HCT116 (cell line): ENCODE measurements around the gene CCR7. TPM values are rescaled to one million over a fixed set of nuclear protein-coding genes. Genes with fewer than 3 reads are reported as not detected.
A peak's percentile ranks its signal among the peaks of the same experiment; 100 is the strongest.

ENCODE experiments used
- ATAC-seq: fragments of 200-7000 bp; cut with Tn5 transposase; 2 replicates; pipeline ENCODE4 v1.9.1; 2020; ENCODE audit warnings: mild to moderate bottlenecking, moderate library complexity
- BruUV-seq: library from RNA; stranded (reverse); fragments of 400-500 nt; replicated peaks from 2 replicates; lab custom pipeline; 2021; lab: Mats Ljungman, UMichigan
- CTCF ChIA-PET: fragments of 300-600 bp; sonication (Branson Sonifier 250); formaldehyde crosslinking; loops from one replicate; lab custom pipeline; 2021; ENCODE audit warnings: antibody characterized with exemption; lab: Charles Lee
- POLR2A ChIA-PET: fragments of 300-600, 350-600 bp; sonication (Branson Sonifier 250); formaldehyde crosslinking; loops from one replicate; lab custom pipeline; 2021; ENCODE audit warnings: antibody characterized with exemption; lab: Charles Lee
- RAD21 ChIA-PET, 2 experiments: fragments of 300-600 bp; sonication (Branson Sonifier 250); formaldehyde crosslinking; loops; one replicate each; lab custom pipeline; 2023; ENCODE audit warnings: low total read pairs in 2 of 2; ENCODE audit not compliant: uncharacterized antibody in 2 of 2, unreplicated experiment in 2 of 2, low non-redundant PET in 1 of 2; lab: Charles Lee
- DNase-seq: peaks from one replicate; pipeline ENCODE4 v3.0.0-alpha.2; 2010; ENCODE audit warnings: low read depth, low spot score
- H2AFZ ChIP-seq: fragments of 200-600 bp; shearing (Covaris generic), sonication (generic); 2 replicates; pipeline ENCODE4 v1.6.1; 2017; ENCODE audit warnings: low read depth, mixed run types, mixed read lengths, antibody characterized with exemption, low read length; ENCODE audit not compliant: poor library complexity, severe bottlenecking
- H3K27ac ChIP-seq: 2 replicates; pipeline ENCODE4 v1.5.1; 2012; ENCODE audit warnings: low read depth, low read length
- H3K27me3 ChIP-seq: fragments of 200-600 bp; sonication (generic); 2 replicates; pipeline ENCODE4 v1.6.1; 2016; ENCODE audit warnings: mixed run types, low read length, mixed read lengths; ENCODE audit not compliant: insufficient read depth
- H3K36me3 ChIP-seq, 2 experiments: fragments of 200-500 bp in 1 of 2; fragments of 200-600 bp in 1 of 2; sonication (Bioruptor generic) in 1 of 2; sonication (generic) in 1 of 2; 2 replicates each; pipeline versions ENCODE4 v1.5.1 to v1.6.1; 2014 to 2016; ENCODE audit warnings: low read length in 2 of 2, inconsistent platforms in 1 of 2, mixed read lengths in 1 of 2, mixed run types in 1 of 2; ENCODE audit not compliant: insufficient read depth in 2 of 2, control insufficient read depth in 1 of 2
- H3K4me1 ChIP-seq, 2 experiments: fragments of 200-600 bp in 1 of 2; sonication (generic) in 1 of 2; 2 replicates each; pipeline versions ENCODE4 v1.5.1 to v1.6.1; 2012 to 2017; ENCODE audit warnings: low read length in 2 of 2, inconsistent platforms in 1 of 2, mild to moderate bottlenecking in 1 of 2, mixed read lengths in 1 of 2, mixed run types in 1 of 2, moderate library complexity in 1 of 2; ENCODE audit not compliant: insufficient read depth in 2 of 2, control insufficient read depth in 1 of 2
- H3K4me2 ChIP-seq: fragments of 200-600 bp; sonication (generic); 2 replicates; pipeline ENCODE4 v1.6.1; 2017; ENCODE audit warnings: mixed run types, low read length, mixed read lengths
- H3K4me3 ChIP-seq, 2 experiments: fragments of 200-600 bp in 1 of 2; sonication (generic) in 1 of 2; replicated peaks in 1 of 2; 2 replicates each; pipeline ENCODE4 v1.5.1; 2011 to 2016; ENCODE audit warnings: low read length in 2 of 2, control low read depth in 1 of 2, low read depth in 1 of 2, mild to moderate bottlenecking in 1 of 2, mixed read lengths in 1 of 2, mixed run types in 1 of 2
- H3K79me2 ChIP-seq: fragments of 200-600 bp; sonication (generic); 2 replicates; pipeline ENCODE4 v1.6.1; 2017; ENCODE audit warnings: mild to moderate bottlenecking, mixed run types, low read length, moderate library complexity, mixed read lengths; ENCODE audit not compliant: insufficient read depth
- H3K9ac ChIP-seq: fragments of 200-600 bp; sonication (generic); 2 replicates; pipeline ENCODE4 v1.6.1; 2016; ENCODE audit warnings: low read length, mixed read lengths
- H3K9me2 ChIP-seq: fragments of 200-600 bp; sonication (generic), shearing (Covaris generic); 2 replicates; pipeline ENCODE4 v1.6.1; 2017; ENCODE audit warnings: mixed run types, mild to moderate bottlenecking, moderate library complexity; ENCODE audit not compliant: insufficient read depth
- H3K9me3 ChIP-seq, 2 experiments: fragments of 200-500 bp in 1 of 2; fragments of 200-600 bp in 1 of 2; sonication (Bioruptor generic) in 1 of 2; sonication (generic) in 1 of 2; 2 replicates each; pipeline ENCODE4 v1.6.1; 2014 to 2017; ENCODE audit warnings: low read length in 2 of 2, mixed read lengths in 2 of 2, inconsistent platforms in 1 of 2, low read depth in 1 of 2, mild to moderate bottlenecking in 1 of 2, mixed run types in 1 of 2, moderate library complexity in 1 of 2; ENCODE audit not compliant: control insufficient read depth in 1 of 2, insufficient read depth in 1 of 2
- H4K20me1 ChIP-seq: fragments of 200-600 bp; sonication (generic), shearing (Covaris generic); 2 replicates; pipeline ENCODE4 v1.6.1; 2017; ENCODE audit warnings: mixed run types, mild to moderate bottlenecking, moderate library complexity; ENCODE audit not compliant: insufficient read depth
- CBX3 ChIP-seq: IDR thresholded peaks from 2 replicates; pipeline ENCODE4 v1.6.1; 2012; ENCODE audit warnings: low read depth
- CEBPB ChIP-seq: IDR thresholded peaks from 2 replicates; pipeline ENCODE4 v1.6.1; 2012; ENCODE audit warnings: low read depth
- EGR1 ChIP-seq: IDR thresholded peaks from 2 replicates; pipeline ENCODE4 v1.6.1; 2012; ENCODE audit warnings: low read depth
- ELF1 ChIP-seq: IDR thresholded peaks from 2 replicates; pipeline ENCODE4 v1.6.1; 2012; ENCODE audit warnings: low read depth, borderline replicate concordance
- EZH2 ChIP-seq: fragments of 200-600 bp; sonication (generic); IDR thresholded peaks from 2 replicates; pipeline ENCODE4 v1.6.1; 2017; ENCODE audit warnings: antibody characterized with exemption, mixed run types
- EZH2phosphoT487 ChIP-seq: fragments of 200-600 bp; IDR thresholded peaks from 2 replicates; pipeline ENCODE4 v1.6.1; 2018; ENCODE audit warnings: antibody characterized with exemption, borderline replicate concordance
- FOSL1 ChIP-seq: IDR thresholded peaks from 2 replicates; pipeline ENCODE4 v1.6.1; 2012; ENCODE audit warnings: low read depth
- JUND ChIP-seq: IDR thresholded peaks from 2 replicates; pipeline ENCODE4 v1.6.1; 2012
- POLR2A ChIP-seq: IDR thresholded peaks from 2 replicates; pipeline ENCODE4 v1.7.0; 2011; ENCODE audit warnings: borderline replicate concordance; ENCODE audit not compliant: insufficient read depth, insufficient read length; ENCODE audit errors: extremely low read depth
- RAD21 ChIP-seq: IDR thresholded peaks from 2 replicates; pipeline ENCODE4 v1.6.1; 2012; ENCODE audit warnings: low read depth, mild to moderate bottlenecking
- SIN3A ChIP-seq: IDR thresholded peaks from 2 replicates; pipeline ENCODE4 v1.6.1; 2012; ENCODE audit warnings: low read depth
- SRF ChIP-seq: IDR thresholded peaks from 2 replicates; pipeline ENCODE4 v1.6.1; 2012; ENCODE audit warnings: low read depth
- TCF7L2 ChIP-seq: IDR thresholded peaks from 2 replicates; pipeline ENCODE4 v1.7.0; 2011; ENCODE audit warnings: borderline replicate concordance, inconsistent platforms; ENCODE audit not compliant: insufficient read depth, insufficient read length; ENCODE audit errors: extremely low read depth
- ZFX ChIP-seq: fragments of 450-650 bp; IDR thresholded peaks from 2 replicates; pipeline ENCODE4 v1.6.1; 2017
- intact Hi-C: fragments of 100-400 bp; cut with micrococcal nuclease; formaldehyde crosslinking; loops from 2 replicates; pipeline ENCODE4 v1.10.0; 2022
- total RNA-seq: library from RNA; stranded (reverse); gene quantifications from one replicate; pipeline ENCODE4 v1.2.1, GENCODE V29; 2021; ENCODE audit not compliant: unreplicated experiment
- TF ChIP-seq, protein P1 (sequence below): IDR thresholded peaks from 2 replicates; pipeline ENCODE4 v1.6.1; 2012
- TF ChIP-seq, protein P2 (sequence below): IDR thresholded peaks from 2 replicates; pipeline ENCODE4 v1.6.1; 2012
- TF ChIP-seq, protein P3 (sequence below), 3 experiments: fragments of 200-600 bp in 1 of 3; sonication (generic) in 1 of 3; IDR thresholded peaks in 2 of 3; conservative IDR thresholded peaks in 1 of 3; 2 replicates each; pipeline ENCODE4 v1.5.1; 2012 to 2017; ENCODE audit warnings: low read depth in 2 of 3, low read length in 2 of 3, antibody characterized with exemption in 1 of 3, borderline replicate concordance in 1 of 3, control low read depth in 1 of 3, mild to moderate bottlenecking in 1 of 3, mixed read lengths in 1 of 3, mixed run types in 1 of 3, moderate library complexity in 1 of 3; ENCODE audit not compliant: insufficient read depth in 1 of 3

The CCR7 gene
- total RNA-seq, 1 experiment from 2014 or later: 0.69 TPM

- Histone ChIP-seq H3K9ac (peak overlapping the region; percentile 50), H3K27ac (peak overlapping the region; percentile 83), H3K9me2 (no peaks in the 10 kb centered on the region), H3K9me3 (no peaks in the 10 kb centered on the region), H3K4me3 (peak overlapping the region in 1 of 2 experiments; percentile 32; a peak in 3 of 4 replicates), H3K79me2 (no peaks in the 10 kb centered on the region), H4K20me1 (no peaks in the 10 kb centered on the region), H3K27me3 (no peaks in the 10 kb centered on the region), H3K4me2 (peak overlapping the region; percentile 71), H2AFZ (no peak overlapping the region), H3K4me1 (peaks cover 81 to 100% of the 10 kb centered on the region in 2 experiments), H3K36me3 (no peaks in the 10 kb centered on the region)
- TF ChIP-seq, protein P1, sequence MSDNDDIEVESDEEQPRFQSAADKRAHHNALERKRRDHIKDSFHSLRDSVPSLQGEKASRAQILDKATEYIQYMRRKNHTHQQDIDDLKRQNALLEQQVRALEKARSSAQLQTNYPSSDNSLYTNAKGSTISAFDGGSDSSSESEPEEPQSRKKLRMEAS: 0 out of 2 replicates have a peak, but pooled peaks have one; percentile 5
- TF ChIP-seq SIN3A (no peak; the same call in 1 of the 2 replicates), CBX3 (0 out of 2 replicates have a peak, but pooled peaks have one; percentile 2)
- DNase-seq (no peak), ATAC-seq (no peak)
- CTCF ChIA-PET: interaction anchor here (0.6 kb wide), 1 partner anchor 42 kb away, joined by 3 read pairs; no protein-coding TSS in a partner anchor
- TSS peak; percentile 83 for BruUV-seq
- POLR2A ChIA-PET: interaction anchor here (0.7 to 2.4 kb wide), 4 partner anchors 10 to 18 kb away, joined by 3 to 11 read pairs (median 8); partner anchors contain the start of gene TNS4
- intact Hi-C loops: no loop called here
- RAD21 ChIA-PET: interaction anchor here in 1 of 2 experiments (0.7 to 0.8 kb wide), 2 partner anchors 16 to 40 kb away, joined by 3 to 4 read pairs; no protein-coding TSS in a partner anchor
Measured at GRCh38 chr17:40517286-40517662, 48.0 kb downstream of the CCR7 start.

GRCh38 chr17:40516581-40517285, 48.5 kb downstream of the CCR7 start:
- CTCF ChIA-PET: no interaction called here
- RAD21 ChIA-PET: interaction anchor here in 1 of 2 experiments (0.7 to 0.8 kb wide), 2 partner anchors 16 to 40 kb away, joined by 3 to 4 read pairs; no protein-coding TSS in a partner anchor
- no peak for TF ChIP-seq POLR2A
- peak; percentile 54 for TF ChIP-seq JUND
- TF ChIP-seq FOSL1: peak; percentile 46; the same call in 1 of the 2 replicates
- no peak; the same call in 1 of the 2 replicates for TF ChIP-seq ELF1
- no peak for TF ChIP-seq EZH2phosphoT487
- no peak for TF ChIP-seq RAD21
- no peak for TF ChIP-seq EGR1
- no peak for TF ChIP-seq EZH2
- TF ChIP-seq CEBPB: no peak
- no peak for TF ChIP-seq ZFX
- TF ChIP-seq, protein P2, sequence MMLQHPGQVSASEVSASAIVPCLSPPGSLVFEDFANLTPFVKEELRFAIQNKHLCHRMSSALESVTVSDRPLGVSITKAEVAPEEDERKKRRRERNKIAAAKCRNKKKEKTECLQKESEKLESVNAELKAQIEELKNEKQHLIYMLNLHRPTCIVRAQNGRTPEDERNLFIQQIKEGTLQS: no peak
- no peak; the same call in 1 of the 2 replicates for TF ChIP-seq SIN3A
- no peak for TF ChIP-seq SRF
- TF ChIP-seq, protein P3, sequence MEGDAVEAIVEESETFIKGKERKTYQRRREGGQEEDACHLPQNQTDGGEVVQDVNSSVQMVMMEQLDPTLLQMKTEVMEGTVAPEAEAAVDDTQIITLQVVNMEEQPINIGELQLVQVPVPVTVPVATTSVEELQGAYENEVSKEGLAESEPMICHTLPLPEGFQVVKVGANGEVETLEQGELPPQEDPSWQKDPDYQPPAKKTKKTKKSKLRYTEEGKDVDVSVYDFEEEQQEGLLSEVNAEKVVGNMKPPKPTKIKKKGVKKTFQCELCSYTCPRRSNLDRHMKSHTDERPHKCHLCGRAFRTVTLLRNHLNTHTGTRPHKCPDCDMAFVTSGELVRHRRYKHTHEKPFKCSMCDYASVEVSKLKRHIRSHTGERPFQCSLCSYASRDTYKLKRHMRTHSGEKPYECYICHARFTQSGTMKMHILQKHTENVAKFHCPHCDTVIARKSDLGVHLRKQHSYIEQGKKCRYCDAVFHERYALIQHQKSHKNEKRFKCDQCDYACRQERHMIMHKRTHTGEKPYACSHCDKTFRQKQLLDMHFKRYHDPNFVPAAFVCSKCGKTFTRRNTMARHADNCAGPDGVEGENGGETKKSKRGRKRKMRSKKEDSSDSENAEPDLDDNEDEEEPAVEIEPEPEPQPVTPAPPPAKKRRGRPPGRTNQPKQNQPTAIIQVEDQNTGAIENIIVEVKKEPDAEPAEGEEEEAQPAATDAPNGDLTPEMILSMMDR (IDR thresholded peaks at IDR 0.05 in 2 of 3, conservative IDR thresholded peaks at IDR 0.05 in 1 of 3; ENCODE audit: borderline replicate concordance in 1 of 3, insufficient read depth in 1 of 3, low read depth in 2 of 3, low read length in 2 of 3): no peak
- peak; percentile 97 for TF ChIP-seq TCF7L2

More at GRCh38 chr17:40516581-40517285, 48.5 kb downstream of the CCR7 start:
- Histone ChIP-seq H3K27ac (peak overlapping the region; percentile 83), H3K4me3 (peak overlapping the region; percentile 16 to 32; a peak in 3 of 4 replicates), H3K79me2 (no peaks in the 10 kb centered on the region), H3K9ac (peak overlapping the region; percentile 50), H2AFZ (no peak overlapping the region), H3K27me3 (no peaks in the 10 kb centered on the region), H3K4me2 (peak overlapping the region; percentile 71), H4K20me1 (no peaks in the 10 kb centered on the region), H3K4me1 (peaks cover 81 to 100% of the 10 kb centered on the region in 2 experiments), H3K36me3 (no peaks in the 10 kb centered on the region), H3K9me2 (no peaks in the 10 kb centered on the region), H3K9me3 (no peaks in the 10 kb centered on the region)
- BruUV-seq: no TSS peak
- ATAC-seq (peak; percentile 48), DNase-seq (peak; percentile 62)
- intact Hi-C loops: no loop called here
- POLR2A ChIA-PET: interaction anchor here (0.7 to 2.4 kb wide), 3 partner anchors 9 to 17 kb away, joined by 3 to 11 read pairs (median 9); partner anchors contain the start of gene TNS4
